GM19328 (cell line): ENCODE measurements around the gene ZNF48.

Experiments
- ATAC-seq: cut with Tn5 transposase; IDR thresholded peaks from one replicate; pipeline ENCODE4 v1.9.1; 2021; ENCODE audit warnings: mild to moderate bottlenecking, moderate library complexity; ENCODE audit not compliant: unreplicated experiment

Gene ZNF48

GRCh38 chr16:30358577-30358936 is 36.7 kb upstream of the ZNF48 start:
- no peak for ATAC-seq

- no peak for ATAC-seq
Observed at GRCh38 chr16:30358990-30359870, 36.0 kb upstream of the ZNF48 start.

- no peak for ATAC-seq
Observed at GRCh38 chr16:30359871-30360170, 35.4 kb upstream of the ZNF48 start.

GRCh38 chr16:30361180-30361579 is 34.0 kb upstream of the ZNF48 start:
- ATAC-seq, result no peak

- no peak for ATAC-seq
Observed at GRCh38 chr16:30365200-30365599, 30.0 kb upstream of the ZNF48 start.

- no peak for ATAC-seq
Observed at GRCh38 chr16:30366511-30366910, 28.7 kb upstream of the ZNF48 start.

- no peak for ATAC-seq
Observed at GRCh38 chr16:30367349-30368009, 27.7 kb upstream of the ZNF48 start.

GRCh38 chr16:30368122-30368791 is 27.0 kb upstream of the ZNF48 start:
- ATAC-seq, result no peak

- ATAC-seq, result no peak
Observed at GRCh38 chr16:30368792-30369090, 26.5 kb upstream of the ZNF48 start.

GRCh38 chr16:30369091-30369937 is 25.9 kb upstream of the ZNF48 start:
- no peak for ATAC-seq

- no peak for ATAC-seq
Observed at GRCh38 chr16:30369938-30370455, 25.2 kb upstream of the ZNF48 start.

GRCh38 chr16:30370456-30371247 is 24.6 kb upstream of the ZNF48 start, which contains the start of gene TBC1D10B:
TBC1D10B (minus strand) TSS chr16:30370494; CDS start chr16:30370183, 311 bp downstream.
- ATAC-seq, result peak; percentile 70

- no peak for ATAC-seq
Observed at GRCh38 chr16:30371248-30371816, 23.9 kb upstream of the ZNF48 start.

GRCh38 chr16:30372038-30372712 is 23.0 kb upstream of the ZNF48 start:
- no peak for ATAC-seq

- no peak for ATAC-seq
Observed at GRCh38 chr16:30372725-30373124, 22.5 kb upstream of the ZNF48 start.

- ATAC-seq, result no peak
Observed at GRCh38 chr16:30374538-30374937, 20.7 kb upstream of the ZNF48 start, which contains the start of gene MYL11. MYL11 (plus strand) TSS chr16:30374802; CDS start chr16:30374858, 56 bp downstream.

GRCh38 chr16:30375864-30376263 is 19.4 kb upstream of the ZNF48 start:
- ATAC-seq, result no peak

- no peak for ATAC-seq
Observed at GRCh38 chr16:30376461-30376902, 18.7 kb upstream of the ZNF48 start.
